GM21423 (cell line): ENCODE measurements around the gene DCTN4.

Experiments used
- ATAC-seq: cut with Tn5 transposase; IDR thresholded peaks from one replicate; pipeline ENCODE4 v1.9.1; 2021; ENCODE audit warnings: mild to moderate bottlenecking, moderate library complexity; ENCODE audit not compliant: unreplicated experiment

DCTN4 gene

DNA sequence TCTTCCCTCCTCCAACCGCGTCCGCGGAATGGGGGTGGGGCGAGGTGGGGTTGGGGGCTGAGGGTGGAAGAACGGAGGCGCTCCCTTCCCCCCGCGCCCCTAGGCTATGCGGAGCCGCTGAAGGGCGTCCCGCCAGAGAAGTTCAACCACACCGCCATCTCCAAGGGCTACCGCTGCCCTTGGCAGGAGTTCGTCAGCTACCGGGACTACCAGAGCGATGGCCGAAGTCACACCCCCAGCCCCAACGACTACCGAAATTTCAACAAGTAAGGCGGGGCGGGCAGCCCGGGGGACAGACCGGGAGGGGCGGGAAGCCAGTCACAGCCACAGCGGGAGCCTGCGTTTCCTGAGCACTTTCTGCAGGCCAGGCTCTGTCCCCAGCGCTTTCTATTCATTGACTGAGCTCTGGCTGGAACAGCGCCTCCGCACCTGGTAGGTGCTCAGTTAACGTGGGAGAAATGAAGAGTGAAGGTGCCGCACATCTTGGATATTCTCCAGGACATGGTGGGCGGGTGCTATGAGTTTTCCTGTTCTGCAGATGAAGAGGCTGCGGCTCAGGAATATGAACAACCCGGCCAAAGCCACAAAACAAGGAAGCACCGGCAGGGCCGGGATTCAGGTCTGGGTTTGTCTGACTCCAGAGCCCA lies 86.5 kb downstream of the DCTN4 start:
- peak; percentile 54 for ATAC-seq

- ATAC-seq = peak; percentile 29
Measured at GRCh38 chr5:150671509-150672236, 87.1 kb downstream of the DCTN4 start.

DNA sequence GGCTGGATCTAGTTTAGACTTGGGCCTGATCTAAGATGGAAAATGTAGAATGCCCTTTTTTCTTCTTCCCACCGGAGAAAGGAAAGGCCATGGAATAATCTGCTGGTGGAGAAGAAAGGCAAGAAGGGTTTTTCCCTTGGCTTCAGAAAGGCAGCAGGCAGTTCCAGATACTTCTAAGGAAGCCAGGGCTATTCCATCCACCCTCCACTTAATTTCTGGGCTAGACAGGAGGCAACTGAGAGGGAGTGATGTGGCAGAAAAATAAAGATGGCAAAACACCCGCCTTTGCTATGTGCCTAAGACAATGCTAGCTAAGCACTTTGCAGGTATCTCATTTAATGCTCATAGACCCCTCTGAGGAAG lies 87.9 kb downstream of the DCTN4 start:
- no peak for ATAC-seq

- no peak for ATAC-seq
Measured at GRCh38 chr5:150670275-150670947, 88.4 kb downstream of the DCTN4 start.

- ATAC-seq = no peak
Measured at GRCh38 chr5:150665044-150665443, 93.8 kb downstream of the DCTN4 start.

DNA sequence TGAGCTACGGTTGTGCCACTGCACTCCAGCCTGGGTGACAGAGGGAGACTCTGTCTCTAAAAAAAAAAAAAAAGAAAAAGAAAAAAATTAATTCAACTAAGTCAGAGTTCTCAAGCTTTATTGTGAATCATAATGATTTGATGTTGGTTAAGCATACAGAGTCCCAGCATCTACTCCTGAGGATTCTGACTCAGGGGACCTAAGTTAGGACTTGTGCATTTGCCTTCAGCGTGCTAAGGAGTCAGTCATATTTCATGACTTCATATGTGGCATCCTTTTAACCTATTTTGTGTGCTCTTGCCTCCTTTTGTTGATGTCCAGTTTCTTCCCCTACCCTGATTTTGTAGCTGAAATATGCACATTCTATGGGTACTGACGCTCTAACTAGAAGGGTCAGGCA lies 94.9 kb downstream of the DCTN4 start:
- ATAC-seq = no peak

DNA sequence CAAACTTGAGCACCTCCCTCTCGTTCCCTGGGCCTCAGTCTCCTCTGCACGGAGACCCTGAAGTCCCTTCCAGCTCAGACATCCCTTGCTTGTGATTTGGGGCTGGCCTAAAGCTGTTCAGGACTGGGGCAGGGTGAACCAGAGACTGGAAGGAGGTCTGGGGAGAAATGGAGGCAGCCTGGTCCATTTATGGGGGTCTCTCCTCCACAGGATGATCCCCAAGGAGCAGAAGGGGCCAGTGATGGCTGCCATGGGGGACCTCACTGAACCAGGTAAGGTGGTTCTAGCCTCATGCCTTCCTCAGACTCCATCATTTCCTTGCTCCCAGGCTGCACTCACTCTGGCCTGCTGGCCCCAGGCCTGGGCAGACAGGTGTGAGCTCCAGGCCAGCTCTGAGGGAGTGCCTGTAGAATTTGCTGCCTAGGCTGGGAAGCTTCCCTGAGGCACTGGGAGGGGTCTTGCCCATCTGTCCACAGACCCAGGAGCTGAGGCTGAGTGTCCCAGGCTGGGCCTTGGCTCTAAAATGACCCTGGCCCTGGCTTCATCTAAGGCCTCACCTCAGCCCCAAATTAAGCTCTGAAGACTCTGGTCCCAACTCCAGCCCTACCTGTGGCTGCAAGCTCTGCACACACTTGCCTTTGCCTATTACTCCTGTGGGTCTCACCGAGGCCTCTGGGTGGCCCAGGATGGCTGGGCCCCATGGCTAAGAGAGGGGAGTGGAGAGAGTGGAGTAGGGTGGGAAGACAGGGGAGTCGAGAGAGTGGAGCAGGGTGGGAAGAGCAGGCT lies 95.9 kb downstream of the DCTN4 start:
- ATAC-seq = no peak

GRCh38 chr5:150661821-150662596 lies 96.8 kb downstream of the DCTN4 start:
- no peak for ATAC-seq

- no peak for ATAC-seq
Measured at GRCh38 chr5:150661086-150661485, 97.7 kb downstream of the DCTN4 start, which contains the start of gene MYOZ3. MYOZ3 (plus strand) TSS chr5:150661251; CDS start chr5:150662942, 1,691 bp downstream.

DNA sequence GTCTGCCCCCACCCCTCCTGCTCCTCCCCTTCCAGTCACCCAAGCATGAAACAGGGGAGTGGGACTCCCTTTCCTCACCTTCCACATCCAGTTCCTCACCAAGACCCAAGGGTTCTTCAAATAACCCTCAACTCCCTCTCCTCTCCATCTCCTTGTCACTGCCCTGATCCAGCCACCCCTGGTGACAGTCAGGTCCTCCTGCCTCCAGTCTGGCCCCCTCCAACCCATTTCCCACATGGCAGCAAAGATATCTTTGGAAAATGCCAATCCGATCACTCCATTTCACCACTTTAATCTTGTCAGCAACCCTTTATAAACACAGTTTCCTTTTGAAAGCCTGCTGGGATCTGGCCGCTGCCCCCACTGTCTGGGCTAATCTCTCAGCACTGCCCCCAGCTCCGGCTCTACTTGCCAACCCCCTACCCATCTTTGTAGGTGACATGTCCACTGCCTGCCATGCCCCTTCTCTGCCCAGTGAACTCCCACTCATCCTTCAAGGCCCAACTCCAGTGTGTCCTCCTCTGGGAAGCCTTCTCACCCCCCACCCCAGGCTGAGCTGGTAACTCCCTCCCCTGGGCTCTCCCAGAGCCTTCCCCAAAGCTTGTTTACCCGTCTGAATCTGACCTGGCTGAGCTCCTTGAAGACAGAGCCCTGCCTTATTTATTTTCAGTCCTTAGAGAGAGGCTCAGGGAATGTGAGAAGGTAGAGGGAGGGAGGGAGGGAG lies 98.5 kb downstream of the DCTN4 start:
- no peak for ATAC-seq

DNA sequence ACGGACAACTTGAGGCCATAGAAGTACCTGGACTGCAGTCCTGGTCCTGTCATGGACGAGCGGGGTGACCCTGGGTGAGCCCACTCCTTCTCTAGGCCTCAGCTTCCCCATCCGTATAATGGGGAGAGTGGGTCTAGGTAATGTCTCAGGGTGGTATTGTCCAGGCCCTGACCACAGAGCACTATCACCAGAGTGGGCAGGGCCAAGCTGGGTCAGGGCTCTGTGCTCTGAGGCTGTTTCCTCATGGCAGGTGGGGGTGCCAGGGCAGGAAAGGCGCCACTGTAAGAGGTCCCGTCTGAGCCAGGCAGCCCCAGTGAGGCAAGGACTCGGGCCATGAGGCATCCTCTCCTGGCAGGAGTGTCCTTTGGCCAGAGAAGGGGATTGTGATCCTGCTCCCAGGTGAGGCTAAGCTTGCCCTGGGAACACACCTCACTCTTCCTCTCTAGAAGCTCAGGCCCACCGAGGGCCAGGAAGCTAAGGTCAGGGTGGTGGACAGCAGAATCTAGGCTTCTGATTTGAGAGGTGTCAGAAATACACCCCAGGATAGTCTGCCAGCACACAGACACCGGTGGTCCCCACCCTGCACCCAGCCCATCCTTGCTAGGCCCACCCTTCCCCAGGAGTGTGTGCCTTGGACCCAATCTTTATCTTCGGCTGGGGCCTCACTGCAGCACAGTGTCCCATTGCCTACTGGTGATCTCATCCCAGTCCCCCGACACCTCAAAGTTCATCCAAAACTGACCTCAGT lies 99.3 kb downstream of the DCTN4 start:
- no peak for ATAC-seq

- ATAC-seq = no peak
Measured at GRCh38 chr5:150658699-150659265, 100.0 kb downstream of the DCTN4 start.
